HG03432 (cell line): ENCODE results near the gene PSORS1C1.
"Not testable (repeated sequence)": the region's sequence is repeated elsewhere in the genome, so short reads cannot be mapped to it uniquely, and the experiment has no call there.

Source experiments
- ATAC-seq: cut with Tn5 transposase; IDR thresholded peaks from one replicate; pipeline ENCODE4 v1.9.1; 2021; ENCODE audit warnings: mild to moderate bottlenecking, moderate library complexity; ENCODE audit not compliant: unreplicated experiment

PSORS1C1 gene

DNA sequence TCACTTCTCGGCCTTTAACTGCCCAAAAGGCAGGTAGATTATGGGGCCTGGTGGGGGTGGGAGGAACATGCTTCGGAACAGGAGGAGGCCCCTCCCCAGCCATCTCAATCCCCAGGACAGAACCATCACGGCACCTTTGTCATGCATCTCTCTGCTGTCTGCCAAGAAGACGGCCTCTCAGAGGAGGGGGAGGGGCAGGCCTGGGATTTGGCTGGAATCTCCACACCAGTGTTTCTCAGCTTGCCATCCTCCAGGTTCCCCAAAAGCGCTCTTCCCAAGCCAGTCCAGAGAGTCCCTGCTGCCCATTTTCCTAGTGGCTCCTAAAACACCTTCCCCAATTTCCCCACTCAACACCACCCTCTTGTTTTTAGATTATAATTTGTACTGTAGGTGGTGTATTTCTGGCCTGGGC is 58.4 kb downstream of the PSORS1C1 start:
- ATAC-seq = no peak

DNA sequence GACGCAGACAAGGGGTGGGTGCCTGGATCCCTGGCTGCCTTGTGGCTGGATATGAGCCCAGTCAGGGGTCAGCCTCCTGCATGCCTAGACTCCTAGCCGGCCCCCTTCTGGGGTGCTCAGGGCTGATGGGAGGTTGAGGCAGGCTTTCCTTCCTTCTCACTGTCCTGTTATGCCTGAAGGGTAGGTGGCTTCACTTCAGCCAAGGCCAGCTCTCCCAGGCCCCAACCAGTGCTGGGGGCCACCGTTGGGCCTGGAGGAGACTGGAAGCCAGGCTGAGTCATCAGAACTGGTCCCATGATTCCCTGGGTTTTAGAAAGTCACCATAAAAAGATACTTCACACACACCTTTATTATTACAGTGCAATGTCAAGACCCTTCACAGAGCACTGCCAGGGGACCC is 58.8 kb downstream of the PSORS1C1 start:
- no peak for ATAC-seq

DNA sequence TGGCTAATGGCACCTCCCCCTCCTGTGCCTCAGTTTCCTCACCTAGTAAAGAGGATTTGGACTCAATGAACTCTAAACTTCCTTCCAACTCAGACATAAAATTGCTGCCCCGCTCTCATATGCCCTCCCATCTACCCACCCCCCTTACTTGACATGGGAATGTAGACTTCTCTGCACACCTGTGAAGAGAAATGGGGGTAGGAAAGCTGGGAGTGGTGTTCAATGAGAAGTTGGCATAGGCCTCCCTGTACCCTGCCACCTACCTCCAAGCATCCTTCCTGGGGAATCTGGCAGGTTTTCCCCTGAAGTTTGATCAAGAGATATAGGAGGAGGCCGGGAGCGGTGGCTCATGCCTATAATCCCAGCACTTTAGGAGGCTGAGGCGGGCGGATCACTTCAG is 59.8 kb downstream of the PSORS1C1 start:
- ATAC-seq = no peak

DNA sequence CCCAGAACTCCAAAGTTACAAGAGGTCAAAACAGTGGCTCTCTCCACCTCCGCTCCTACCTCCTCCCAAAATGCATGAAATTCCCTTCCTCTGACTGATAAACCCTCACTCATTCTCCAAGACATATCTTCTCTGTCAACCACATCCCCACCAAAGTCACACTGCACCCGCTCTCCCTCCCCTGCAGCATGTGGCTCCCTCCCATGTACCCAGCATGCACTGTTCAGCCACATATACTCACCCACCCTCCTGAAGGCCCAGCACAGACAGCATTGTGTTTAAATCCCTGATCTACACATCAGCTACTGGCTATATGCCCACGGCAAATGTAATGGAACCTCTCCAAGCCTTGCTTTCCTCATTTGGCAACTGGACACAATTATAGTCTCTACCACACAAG is 61.4 kb downstream of the PSORS1C1 start:
- no peak for ATAC-seq

DNA sequence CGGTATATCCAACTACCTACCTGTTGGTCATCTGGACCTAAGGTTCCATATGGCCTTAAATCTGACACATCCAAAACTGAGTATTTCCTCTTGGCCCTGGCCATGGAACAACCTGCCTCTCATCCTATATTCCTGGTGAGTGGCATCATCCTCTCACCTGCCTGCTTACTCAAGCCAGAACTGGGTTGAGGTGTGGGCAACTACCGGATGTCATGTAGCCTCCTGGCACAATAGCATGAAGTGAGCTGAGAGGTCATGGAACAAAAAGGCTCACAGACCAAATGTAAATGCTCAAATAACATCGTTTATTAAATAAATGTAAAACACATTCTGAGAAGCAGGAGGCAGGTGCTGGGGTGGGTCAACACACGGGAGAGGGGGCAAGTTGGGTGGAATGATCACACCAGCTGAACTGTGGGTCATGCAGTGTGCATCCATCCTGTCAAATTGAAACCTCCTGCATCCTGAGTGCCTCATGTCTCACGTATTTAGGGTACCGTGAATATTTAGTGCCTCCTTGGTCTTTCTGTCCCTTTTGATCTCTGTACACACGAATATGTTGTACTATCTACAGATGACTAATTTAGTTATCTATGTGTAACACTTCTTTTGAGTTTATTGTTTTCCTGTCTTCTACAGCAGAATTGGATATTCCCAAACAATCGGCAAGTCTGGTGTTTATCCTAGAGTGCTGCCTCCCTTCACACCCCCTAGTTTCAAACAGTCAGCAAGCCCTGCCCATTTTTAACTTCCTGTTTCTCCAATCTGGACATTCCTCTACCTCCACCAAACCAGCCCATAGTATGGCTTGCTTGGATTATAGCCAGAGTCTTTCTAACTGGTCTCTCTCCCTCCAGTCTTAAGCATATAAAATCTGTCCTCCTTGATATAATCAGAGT is 63.8 kb downstream of the PSORS1C1 start:
- no peak for ATAC-seq

DNA sequence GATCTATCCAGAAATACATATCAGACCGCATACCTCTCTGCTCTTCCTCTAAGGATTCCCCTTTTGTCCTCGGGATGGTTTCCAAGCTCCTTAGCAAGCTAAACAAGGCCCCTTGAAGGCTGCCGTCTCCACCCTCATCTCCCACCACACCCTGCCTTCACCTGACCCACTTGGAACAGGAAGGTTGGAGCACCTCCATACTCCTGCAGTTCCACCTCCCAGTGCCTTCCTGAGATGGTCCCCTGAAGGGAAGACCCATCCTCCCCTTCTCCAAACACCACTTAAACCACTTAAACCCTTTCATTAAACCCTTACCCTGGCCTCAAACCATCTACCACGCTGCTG is 64.4 kb downstream of the PSORS1C1 start:
- no peak for ATAC-seq

DNA sequence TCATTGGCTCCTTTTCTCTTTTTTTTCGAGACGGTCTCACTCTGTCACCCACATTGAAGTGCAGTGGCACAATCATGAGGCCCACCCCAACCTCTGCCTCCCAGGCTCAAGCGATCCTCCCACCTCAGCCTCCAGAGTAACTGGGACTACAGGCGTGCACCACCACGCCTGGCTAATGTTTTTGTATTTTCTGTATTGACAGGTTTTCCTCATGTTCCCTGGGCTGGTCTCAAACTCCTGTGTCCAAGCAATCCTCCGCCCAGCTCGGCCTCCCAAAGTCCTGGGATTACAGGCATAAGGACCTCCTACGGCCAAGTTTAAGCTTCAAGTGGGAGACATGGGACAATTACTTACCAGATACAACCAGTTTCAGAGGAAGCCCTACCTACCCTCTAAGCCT is 65.3 kb downstream of the PSORS1C1 start:
- ATAC-seq = no peak

DNA sequence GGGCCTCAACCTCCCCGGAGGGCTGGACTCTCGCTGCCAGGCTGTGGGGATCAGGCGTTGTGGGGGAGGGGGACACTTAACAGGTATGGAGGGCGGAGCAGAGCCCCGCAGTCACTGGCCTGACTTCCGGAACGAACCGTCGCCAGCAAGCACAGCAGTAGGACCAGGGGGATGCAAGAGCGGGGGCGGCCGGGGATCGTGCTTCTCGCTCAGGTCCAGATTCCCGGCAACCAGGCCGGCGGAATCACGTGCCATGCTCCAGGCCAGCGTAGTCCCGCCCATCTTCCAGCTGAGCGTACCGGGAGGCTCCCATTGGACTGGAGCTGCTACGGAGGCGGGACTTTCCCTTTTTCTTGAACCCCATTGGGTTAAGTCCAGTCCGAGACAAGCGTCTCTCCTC is 65.9 kb downstream of the PSORS1C1 start:
- ATAC-seq = no peak

DNA sequence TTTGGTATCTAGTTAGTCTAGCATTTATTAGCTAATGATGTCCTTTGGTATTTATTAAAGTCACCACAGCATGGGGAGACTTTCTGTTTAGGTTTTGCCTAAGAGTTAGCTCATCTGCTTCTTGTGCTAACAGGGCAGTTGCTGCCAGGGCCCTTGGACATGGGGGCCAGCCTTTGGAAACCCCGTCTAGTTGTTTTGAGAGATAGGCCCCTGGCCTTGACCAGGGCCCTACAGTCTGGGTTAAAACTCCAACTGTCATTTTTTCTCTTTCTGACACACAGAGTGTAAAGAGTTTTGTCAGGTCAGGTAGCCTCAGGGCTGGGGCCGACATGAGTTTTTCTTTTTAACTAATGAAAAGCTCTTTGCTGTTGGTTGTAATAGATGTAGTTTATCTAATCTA is 68.7 kb downstream of the PSORS1C1 start:
- ATAC-seq = not testable (repeated sequence)

DNA sequence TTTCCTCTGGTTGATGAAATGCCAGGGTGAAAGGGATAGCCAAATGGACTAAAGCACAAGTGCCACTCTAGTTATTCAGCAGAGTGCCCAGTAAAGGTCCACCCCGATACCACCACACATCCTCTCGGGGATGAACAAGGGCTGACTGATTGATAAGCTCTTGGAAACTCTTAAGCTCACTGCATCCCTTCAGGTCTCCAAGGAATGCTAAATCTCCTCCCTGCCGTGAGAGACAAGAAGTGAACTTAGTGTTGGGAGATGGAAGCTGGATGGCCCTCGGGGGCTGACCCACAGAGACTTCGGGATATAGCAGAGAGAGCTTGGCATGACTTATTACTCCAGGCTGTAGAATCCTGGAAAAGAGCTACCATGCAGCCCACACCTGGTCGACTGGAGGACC is 69.3 kb downstream of the PSORS1C1 start:
- ATAC-seq = not testable (repeated sequence)

DNA sequence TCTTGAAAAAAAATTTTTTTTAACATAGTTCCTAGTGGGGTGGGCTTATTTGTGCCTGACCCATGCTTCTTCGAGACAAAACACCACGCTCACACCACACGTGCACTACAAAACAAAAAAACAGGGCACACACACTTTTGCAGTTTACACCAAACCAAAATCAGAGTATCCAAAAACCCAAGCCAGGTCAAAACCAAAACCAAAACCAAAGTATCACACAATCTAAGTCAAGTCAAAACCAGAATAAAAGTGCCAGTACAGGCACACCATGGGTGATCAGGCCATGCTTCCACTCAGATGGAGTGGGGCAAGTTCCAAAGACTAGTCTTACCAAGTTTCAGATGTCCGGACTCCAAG is 71.1 kb downstream of the PSORS1C1 start:
- ATAC-seq = not testable (repeated sequence)

DNA sequence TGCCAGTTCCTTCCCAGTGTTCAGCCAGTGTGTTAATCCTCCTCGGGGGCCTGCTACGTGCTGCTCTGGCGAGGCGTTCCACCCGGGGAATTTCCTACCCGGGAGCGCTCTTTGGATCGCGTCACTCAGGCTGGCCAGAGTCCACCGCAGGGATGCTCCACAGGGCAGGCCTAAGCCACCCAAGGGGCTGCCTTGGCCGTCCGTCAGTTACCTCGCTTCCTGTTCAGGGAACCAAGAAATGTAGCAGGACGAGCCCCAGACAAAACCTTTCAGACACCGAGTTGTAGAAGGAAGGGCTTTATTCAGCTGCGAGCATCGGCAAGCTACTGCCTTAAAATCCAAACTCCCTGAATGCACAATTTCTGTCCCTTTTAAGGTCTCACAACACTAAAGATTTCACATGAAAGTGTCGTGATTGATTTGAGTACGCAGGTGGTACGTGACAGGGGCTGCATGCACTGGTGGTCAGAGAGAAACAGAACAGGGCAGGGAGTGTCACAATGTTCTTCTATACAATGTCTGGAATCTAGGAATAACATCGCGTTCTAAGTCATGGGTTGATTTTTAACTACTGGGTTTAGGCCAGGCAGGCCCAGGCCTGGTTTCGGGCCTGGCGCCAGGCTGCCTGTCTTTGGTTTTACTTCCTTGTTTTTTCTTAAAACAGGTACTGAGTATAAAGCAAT is 71.6 kb downstream of the PSORS1C1 start:
- ATAC-seq = no peak

DNA sequence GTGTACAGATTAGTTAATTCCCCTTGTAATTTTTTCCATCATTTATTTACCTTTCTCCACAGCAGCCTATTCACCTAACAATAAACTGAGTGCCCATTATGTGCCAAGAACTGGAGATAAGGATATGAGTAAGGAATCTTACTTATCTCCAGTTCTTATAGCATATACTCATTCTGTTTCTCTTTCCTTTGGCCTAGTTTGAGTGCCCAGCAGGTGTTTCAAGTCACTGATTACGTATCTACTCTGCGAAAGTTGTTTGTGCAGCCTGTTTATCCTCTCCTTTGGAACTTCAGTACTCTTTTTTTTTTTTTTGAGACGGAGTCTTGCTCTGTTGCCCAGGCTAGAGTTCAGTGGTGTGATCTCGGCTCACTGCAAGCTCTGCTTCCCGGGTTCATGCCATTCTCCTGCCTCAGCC is 73.2 kb downstream of the PSORS1C1 start:
- no peak for ATAC-seq

DNA sequence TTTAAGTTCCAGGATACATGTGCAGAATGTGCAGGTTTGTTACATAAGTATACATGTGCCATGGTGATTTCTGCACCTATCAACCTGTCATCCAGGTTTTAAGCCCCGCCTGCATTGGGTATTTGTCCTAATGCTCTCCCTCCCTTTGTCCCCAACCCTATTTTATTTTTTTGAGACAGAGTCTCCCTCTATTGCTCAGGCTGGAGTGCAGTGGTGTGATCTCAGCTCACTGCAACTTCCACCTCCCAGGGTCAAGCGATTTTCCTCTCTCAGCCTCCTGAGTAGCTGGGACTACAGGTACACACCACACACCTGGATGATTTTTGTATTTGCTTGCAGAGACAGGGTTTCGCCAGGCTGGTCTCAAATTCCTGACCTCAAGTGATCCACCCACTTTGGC is 74.6 kb downstream of the PSORS1C1 start:
- not testable (repeated sequence) for ATAC-seq
